K562 (cell line): Measurements from ENCODE around the gene ELF3. TPM values are rescaled to one million over a fixed set of nuclear protein-coding genes. Genes with fewer than 3 reads are reported as not detected.
A peak's percentile ranks its signal among the peaks of the same experiment; 100 is the strongest.

Experiments
- CTCFL ChIP-seq: IDR thresholded peaks from 2 replicates; pipeline ENCODE4 v1.6.1; 2011; ENCODE audit warnings: borderline replicate concordance, low read depth, mild to moderate bottlenecking, moderate library complexity, low read length; ENCODE audit not compliant: insufficient read depth, poor library complexity, severe bottlenecking
- GATA2 ChIP-seq: sonication (generic); formaldehyde crosslinking; IDR thresholded peaks from 2 replicates; pipeline ENCODE4 v1.4.0; 2020; ENCODE audit warnings: mild to moderate bottlenecking, missing genetic modification reagents
- LARP7 ChIP-seq: fragments of 450-650 bp; IDR thresholded peaks from 2 replicates; pipeline ENCODE4 v1.6.1; 2016
- TFAP4 ChIP-seq: sonication (generic); formaldehyde crosslinking; IDR thresholded peaks from 2 replicates; pipeline ENCODE4 v1.8.0; 2022; ENCODE audit warnings: missing genetic modification reagents, mild to moderate bottlenecking, moderate library complexity, borderline replicate concordance
- TSHZ1 ChIP-seq: fragments of 250-450 bp; sonication (Bioruptor Pico); IDR thresholded peaks from 2 replicates; pipeline ENCODE4 v1.4.0; 2020; ENCODE audit warnings: mild to moderate bottlenecking, moderate library complexity
- XRCC5 ChIP-seq: fragments of 200-400 bp; formaldehyde crosslinking; IDR thresholded peaks from 2 replicates; pipeline ENCODE4 v1.6.1; 2017; ENCODE audit warnings: low read depth, mild to moderate bottlenecking, low read length
- ZHX1 ChIP-seq: fragments of 150-350 bp; conservative IDR thresholded peaks from 2 replicates; pipeline ENCODE4 v1.6.1; 2014; ENCODE audit warnings: low read length
- ZNF584 ChIP-seq: fragments of 200-800 bp; sonication (Bioruptor generic); IDR thresholded peaks from 2 replicates; pipeline ENCODE4 v1.6.1; 2016; ENCODE audit warnings: low read depth, mild to moderate bottlenecking, missing genetic modification characterization, missing compliant biosample characterization
- ZNF699 ChIP-seq: fragments of 250-450 bp; sonication (Bioruptor Pico); IDR thresholded peaks from 2 replicates; pipeline ENCODE4 v1.8.0; 2021; ENCODE audit warnings: mild to moderate bottlenecking, moderate library complexity; ENCODE audit not compliant: insufficient replicate concordance
- polyA plus RNA-seq, 8 experiments: library from polyadenylated mRNA; depleted of rRNA in 4 of 8; stranded (reverse) in 5 of 8; unstranded in 3 of 8; fragments of >200 nt; fragmentation: Nextera tagmentation in 2 of 8; fragmentation: Illumina TruSeq in 1 of 8; extraction: Ambion mirVana in 2 of 8; extraction: Trizol in 1 of 8; gene quantifications; 2 replicates each; pipeline versions ENCODE4 v1.2.1 to v1.2.3, GENCODE V29; 2011 to 2014; ENCODE audit warnings: inconsistent platforms in 1 of 8, missing spikeins in 1 of 8
- total RNA-seq, 7 experiments: library from RNA; depleted of rRNA in 6 of 7; stranded (reverse); fragments of >200 nt in 6 of 7; fragmentation: Illumina TruSeq in 2 of 7; extraction: Trizol in 2 of 7; gene quantifications; 2 replicates each; pipeline versions ENCODE4 v1.2.1 to v1.2.3, GENCODE V29; 2011 to 2021; ENCODE audit warnings: low replicate concordance in 1 of 7

The ELF3 gene
- total and polyA plus RNA-seq, 9 of the 15 experiments (the other 6 are each of a cell fraction or from before 2014, with no cell fraction given) = 0.03 to 1.2 (median 0.07) TPM; not detected in 4

- TF ChIP-seq ZHX1 (0 out of 2 replicates have a peak, but pooled peaks have one; percentile 60), ZNF699 (CRISPR knock-in tag) (no peak), CTCFL (peak; percentile 75), LARP7 (no peak), TSHZ1 (CRISPR knock-in tag) (no peak), GATA2 (CRISPR knock-in tag) (no peak), TFAP4 (CRISPR knock-in tag) (peak; percentile 40; the same call in 1 of the 2 replicates), ZNF584 (no peak), XRCC5 (0 out of 2 replicates have a peak, but pooled peaks have one; percentile 27)
These were observed 10.7 kb upstream of the ELF3 start (continued) for GRCh38 chr1:201999625-202000238.
